Purkinje cell (primary cell): ENCODE data around the gene SNRPA. TPM values are rescaled to one million over a fixed set of nuclear protein-coding genes. Genes with fewer than 3 reads are reported as not detected.

ENCODE experiments used
- polyA plus RNA-seq: library from polyadenylated mRNA; unstranded; fragments of >200 nt; fragmentation: Nextera tagmentation; gene quantifications from 2 replicates; pipeline ENCODE4 v1.2.1, GENCODE V29; 2014

The SNRPA gene
- 14.8 and 28.0 TPM in 2 replicates for polyA plus RNA-seq

DNA sequence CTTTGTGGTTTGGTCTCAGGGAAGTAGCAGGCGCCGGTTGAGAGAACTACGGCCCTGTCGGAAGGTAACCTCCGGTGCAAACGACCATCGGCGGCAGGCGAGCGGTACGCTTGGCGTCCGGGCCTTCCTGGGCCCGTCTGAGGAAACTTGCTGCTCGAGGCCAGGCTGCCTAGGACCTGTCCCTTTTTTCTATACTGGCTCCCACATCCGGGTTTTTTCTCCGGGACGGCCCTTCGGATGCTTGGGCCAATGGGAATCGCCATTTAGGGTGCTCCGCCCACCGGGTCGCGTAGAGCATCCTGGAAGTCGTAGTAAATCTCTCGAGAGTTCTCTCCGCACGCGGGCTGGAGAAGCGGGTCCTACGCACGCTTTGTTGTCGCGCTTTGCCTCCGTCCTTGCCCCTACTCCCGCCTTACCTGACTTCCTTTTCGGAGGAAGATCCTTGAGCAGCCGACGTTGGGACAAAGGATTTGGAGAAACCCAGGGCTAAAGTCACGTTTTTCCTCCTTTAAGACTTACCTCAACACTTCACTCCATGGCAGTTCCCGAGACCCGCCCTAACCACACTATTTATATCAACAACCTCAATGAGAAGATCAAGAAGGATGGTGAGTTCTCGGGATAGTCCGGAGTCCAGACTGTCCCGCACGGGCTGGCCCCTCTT lies at the start of gene SNRPA:
SNRPA (plus strand) TSS at position 330 of the 664 bp plus-strand sequence; CDS start at position 536, 206 bp downstream.

DNA sequence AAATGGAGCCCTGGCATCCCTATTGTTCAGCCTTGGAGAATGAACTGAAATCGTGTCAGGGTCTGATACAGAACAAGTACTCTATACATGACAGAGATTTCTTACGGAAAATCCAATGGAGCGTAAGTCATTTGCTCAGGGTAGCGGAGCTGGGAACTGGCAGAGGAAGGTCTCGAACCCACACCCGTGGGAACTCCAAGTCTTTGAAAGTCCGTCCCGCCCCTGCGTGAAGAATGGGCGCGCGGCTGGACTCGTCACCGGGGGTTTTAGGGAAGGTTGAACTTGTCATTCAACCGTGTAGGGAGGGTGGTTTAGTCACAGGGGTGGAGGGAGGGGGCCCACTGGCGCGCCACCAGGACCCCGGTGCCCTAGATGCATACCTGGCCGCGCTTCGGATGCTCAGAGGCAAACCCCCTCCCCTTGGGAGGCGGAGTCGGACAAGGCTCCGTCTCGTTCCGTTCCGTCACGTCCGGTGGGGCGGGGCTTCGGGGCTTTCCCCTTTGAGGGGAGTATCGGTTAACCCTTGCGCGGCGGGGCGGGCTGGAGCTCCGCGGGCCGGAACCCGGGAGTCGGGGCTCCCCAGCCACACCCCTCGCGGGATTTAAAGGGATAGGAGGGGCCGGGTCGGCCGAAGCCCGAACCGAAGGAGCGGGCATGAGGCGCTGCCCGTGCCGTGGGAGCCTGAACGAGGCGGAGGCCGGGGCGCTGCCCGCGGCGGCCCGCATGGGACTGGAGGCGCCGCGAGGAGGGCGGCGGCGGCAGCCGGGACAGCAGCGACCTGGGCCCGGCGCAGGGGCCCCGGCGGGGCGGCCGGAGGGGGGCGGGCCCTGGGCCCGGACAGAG lies 34.3 kb upstream of the SNRPA start, which contains the start of the genes COQ8B and ITPKC:
COQ8B (minus strand) TSS at position 405 of the 843 bp plus-strand sequence. CDS start 2,254 bp downstream, outside the sequence.
ITPKC (plus strand) TSS at position 631 of the 843 bp plus-strand sequence; CDS start at position 655, 24 bp downstream.

DNA sequence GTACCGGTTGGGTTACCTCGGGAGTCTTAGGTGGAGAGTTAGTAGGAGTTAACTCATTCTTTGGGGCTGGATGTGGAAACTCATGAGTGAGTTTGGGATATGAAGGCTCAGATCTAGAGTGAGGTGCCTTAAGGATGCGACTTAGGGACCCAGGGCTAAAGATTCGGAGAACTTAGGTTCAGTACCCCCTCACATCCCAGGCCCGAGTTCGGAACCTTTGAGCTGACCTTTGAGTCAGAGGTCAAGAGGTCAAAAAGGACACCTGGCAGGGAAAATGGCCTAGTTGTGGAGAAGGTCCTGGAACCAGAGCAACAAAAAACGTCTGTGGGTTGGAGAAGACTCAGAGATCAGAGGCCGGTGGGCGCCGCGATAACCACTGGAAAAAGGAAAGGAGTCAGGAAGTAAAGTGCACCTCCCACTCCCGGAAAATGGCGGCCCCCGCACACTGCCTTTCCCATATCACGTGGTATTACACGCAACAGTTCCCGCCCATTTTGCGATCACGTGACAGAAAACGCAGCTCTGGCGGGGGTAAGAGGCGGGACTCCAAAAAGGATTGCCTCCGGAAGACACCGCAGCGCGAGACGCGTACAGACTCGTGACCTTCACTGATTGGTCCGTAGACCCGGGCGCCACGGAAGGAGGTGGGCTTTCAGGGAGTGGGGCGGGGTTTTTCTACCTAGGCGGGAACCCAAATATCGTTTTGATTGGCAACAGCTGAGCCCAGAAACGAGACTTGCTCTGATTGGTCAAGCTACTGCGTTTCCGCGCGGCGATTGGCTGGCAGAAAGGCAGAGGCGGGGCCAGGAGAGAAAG lies 737 bp upstream of the SNRPA start, which contains the start of gene ACTMAP:
ACTMAP (minus strand) TSS at position 420 of the 816 bp plus-strand sequence. CDS start 674 bp downstream, outside the sequence.

GRCh38 chr19:40774916-40775631 lies 24.1 kb downstream of the SNRPA start, which contains the start of gene MIA:
MIA (plus strand) TSS chr19:40775521; CDS start chr19:40775543, 22 bp downstream.

DNA sequence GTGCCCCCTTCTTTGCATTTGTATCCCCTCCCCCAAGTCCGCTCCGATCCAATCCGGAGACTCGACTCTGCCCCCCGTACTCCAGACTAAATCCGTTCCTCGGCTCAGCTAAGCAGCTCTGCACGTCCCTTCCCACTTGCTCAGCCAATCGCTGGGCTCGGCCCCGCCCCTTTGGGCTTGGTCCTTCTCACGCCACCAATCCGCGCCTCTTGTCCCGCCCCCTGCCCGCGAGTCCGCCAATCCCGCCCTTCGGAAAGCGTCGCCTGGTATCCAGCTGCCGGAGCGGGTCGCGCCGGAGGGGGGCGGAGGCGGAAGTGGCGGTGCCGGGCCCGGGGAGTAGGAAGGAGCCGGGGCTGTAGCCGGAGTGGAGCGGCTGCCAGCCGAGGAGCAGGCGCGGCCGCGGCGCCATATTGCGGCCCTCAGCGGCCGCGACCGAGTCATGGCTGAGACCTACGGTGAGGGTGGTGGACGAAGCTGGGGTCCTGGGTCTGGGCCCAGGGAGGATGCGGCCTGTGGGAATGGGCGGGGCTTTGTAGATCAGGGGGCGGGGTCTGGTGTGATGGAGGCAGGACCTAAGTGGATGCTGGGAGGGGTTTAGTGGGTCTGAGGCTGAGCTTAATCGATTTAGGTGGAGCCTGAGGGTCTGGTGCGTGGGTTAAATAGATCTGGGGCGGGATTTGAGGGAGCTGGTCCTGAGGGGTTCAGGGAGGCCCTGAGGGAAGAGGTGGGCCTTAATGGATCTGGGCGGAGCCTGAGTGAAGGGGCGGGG lies 27.1 kb downstream of the SNRPA start, which contains the start of gene RAB4B:
RAB4B (plus strand) TSS at position 311 of the 769 bp plus-strand sequence; CDS start at position 440, 129 bp downstream.

GRCh38 chr19:40798683-40799557 lies 47.9 kb downstream of the SNRPA start, which contains the start of gene EGLN2:
EGLN2 (plus strand) TSS chr19:40799191; CDS start chr19:40800573, 1,382 bp downstream.

Other genes starting within 250 kb of the SNRPA start
- 3.2 and 11.4 TPM in 2 replicates for gene SHKBP1, start 174.3 kb upstream of the SNRPA start, polyA plus RNA-seq
- 1.8 and 2.0 TPM in 2 replicates for gene LTBP4, start 149.8 kb upstream of the SNRPA start, polyA plus RNA-seq
- 0.48 and 2.6 TPM in 2 replicates for gene NUMBL, start 60.6 kb upstream of the SNRPA start, polyA plus RNA-seq
- not detected in 2 replicates for gene COQ8B, start 34.3 kb upstream of the SNRPA start, polyA plus RNA-seq
- gene ITPKC, start 34.1 kb upstream of the SNRPA start, polyA plus RNA-seq: 0.07 and 0.78 TPM in 2 replicates
- 1.5 and 1.9 TPM in 2 replicates for gene ACTMAP, start 726 bp upstream of the SNRPA start, polyA plus RNA-seq
- gene MIA, start 24.3 kb downstream of the SNRPA start, polyA plus RNA-seq: not detected in 2 replicates
- 9.9 and 10.0 TPM in 2 replicates for gene RAB4B, start 27.0 kb downstream of the SNRPA start, polyA plus RNA-seq
- 24.5 and 34.4 TPM in 2 replicates for gene EGLN2, start 48.0 kb downstream of the SNRPA start, polyA plus RNA-seq
- not detected in 2 replicates for gene CYP2A6, start 99.2 kb downstream of the SNRPA start, polyA plus RNA-seq
- gene CYP2A7, start 131.0 kb downstream of the SNRPA start, polyA plus RNA-seq: not detected in 2 replicates
- not detected in 2 replicates for gene CYP2B6, start 240.1 kb downstream of the SNRPA start, polyA plus RNA-seq